HepG2 (cell line): ENCODE data around the gene PWP1. TPM values are rescaled to one million over a fixed set of nuclear protein-coding genes. Genes with fewer than 3 reads are reported as not detected.

Experiments used
- CAMTA2 ChIP-seq: sonication (generic); formaldehyde crosslinking; IDR thresholded peaks from 2 replicates; pipeline ENCODE4 v1.4.0; 2020; ENCODE audit warnings: mild to moderate bottlenecking, missing genetic modification reagents, borderline replicate concordance
- FOXP1 ChIP-seq, 2 experiments: fragments of 450-650 bp in 1 of 2; IDR thresholded peaks; 2 replicates each; pipeline ENCODE4 v1.6.1; 2017 to 2018; ENCODE audit warnings: antibody characterized with exemption in 1 of 2
- LCORL ChIP-seq, 2 experiments: fragments of 450-650 bp in 1 of 2; sonication (generic) in 1 of 2; formaldehyde crosslinking in 1 of 2; IDR thresholded peaks; 2 replicates each; pipeline versions ENCODE4 v1.5.0 to v1.6.1; 2017 to 2020; ENCODE audit warnings: antibody characterized with exemption in 1 of 2, missing genetic modification reagents in 1 of 2
- PHF5A ChIP-seq: IDR thresholded peaks from one replicate; pipeline ENCODE4 v1.6.1; 2018; ENCODE audit warnings: low read depth, missing genetic modification reagents; ENCODE audit not compliant: unreplicated experiment
- SKI ChIP-seq: fragments of 450-650 bp; IDR thresholded peaks from one replicate; pipeline ENCODE4 v1.6.1; 2018; ENCODE audit warnings: mild to moderate bottlenecking; ENCODE audit not compliant: partially characterized antibody
- ZNF160 ChIP-seq: sonication (generic); formaldehyde crosslinking; IDR thresholded peaks from 2 replicates; pipeline ENCODE4 v1.8.0; 2022; ENCODE audit warnings: mild to moderate bottlenecking, inconsistent platforms, missing genetic modification reagents
- ZNF839 ChIP-seq: sonication (generic); formaldehyde crosslinking; IDR thresholded peaks from 2 replicates; pipeline ENCODE4 v1.4.0; 2020; ENCODE audit warnings: missing genetic modification reagents, mild to moderate bottlenecking, borderline replicate concordance
- polyA plus RNA-seq, 8 experiments: library from polyadenylated mRNA; depleted of rRNA in 3 of 8; stranded (reverse) in 7 of 8; unstranded in 1 of 8; fragments of >200 nt; fragmentation: Illumina TruSeq in 4 of 8; extraction: Trizol in 4 of 8; gene quantifications; 2 replicates each; pipeline versions ENCODE4 v1.2.1 to v1.2.3, GENCODE V29; 2011 to 2016; ENCODE audit warnings: low read depth in 4 of 8, missing spikeins in 1 of 8, mixed read lengths in 1 of 8; ENCODE audit not compliant: insufficient read depth in 1 of 8
- total RNA-seq, 5 experiments: library from RNA; depleted of rRNA; stranded (reverse); fragments of >200 nt; fragmentation: Illumina TruSeq; extraction: Trizol; gene quantifications; 2 replicates each; pipeline ENCODE4 v1.2.3, GENCODE V29; 2016; ENCODE audit warnings: low read depth in 1 of 5
- TF ChIP-seq, protein P1 (sequence below): sonication (generic); formaldehyde crosslinking; IDR thresholded peaks from 2 replicates; pipeline ENCODE4 v1.4.0; 2020; ENCODE audit warnings: missing genetic modification reagents, mild to moderate bottlenecking, borderline replicate concordance
- TF ChIP-seq, protein P2 (sequence below), 2 experiments: sonication (generic) in 1 of 2; formaldehyde crosslinking in 1 of 2; IDR thresholded peaks; 2 replicates each; pipeline versions ENCODE4 v1.5.1 to v1.6.1; 2011 to 2020; ENCODE audit warnings: borderline replicate concordance in 1 of 2, low read depth in 1 of 2, low read length in 1 of 2, mild to moderate bottlenecking in 1 of 2, missing genetic modification reagents in 1 of 2, moderate library complexity in 1 of 2
- TF ChIP-seq, protein P3 (sequence below): sonication (generic); formaldehyde crosslinking; IDR thresholded peaks from 2 replicates; pipeline ENCODE4 v1.9.0; 2021; ENCODE audit warnings: missing genetic modification reagents, borderline replicate concordance
- TF ChIP-seq, protein P4 (sequence below): sonication (generic); formaldehyde crosslinking; IDR thresholded peaks from 2 replicates; pipeline ENCODE4 v1.4.0; 2020; ENCODE audit warnings: missing genetic modification reagents, borderline replicate concordance
- TF ChIP-seq, protein P5 (sequence below): sonication (generic); formaldehyde crosslinking; IDR thresholded peaks from 2 replicates; pipeline ENCODE4 v1.4.0; 2020; ENCODE audit warnings: missing genetic modification reagents

PWP1 gene
- total and polyA plus RNA-seq, 2 of the 13 experiments (the other 11 are each of a cell fraction or from before 2014, with no cell fraction given) = 65.9 to 70.2 TPM

DNA sequence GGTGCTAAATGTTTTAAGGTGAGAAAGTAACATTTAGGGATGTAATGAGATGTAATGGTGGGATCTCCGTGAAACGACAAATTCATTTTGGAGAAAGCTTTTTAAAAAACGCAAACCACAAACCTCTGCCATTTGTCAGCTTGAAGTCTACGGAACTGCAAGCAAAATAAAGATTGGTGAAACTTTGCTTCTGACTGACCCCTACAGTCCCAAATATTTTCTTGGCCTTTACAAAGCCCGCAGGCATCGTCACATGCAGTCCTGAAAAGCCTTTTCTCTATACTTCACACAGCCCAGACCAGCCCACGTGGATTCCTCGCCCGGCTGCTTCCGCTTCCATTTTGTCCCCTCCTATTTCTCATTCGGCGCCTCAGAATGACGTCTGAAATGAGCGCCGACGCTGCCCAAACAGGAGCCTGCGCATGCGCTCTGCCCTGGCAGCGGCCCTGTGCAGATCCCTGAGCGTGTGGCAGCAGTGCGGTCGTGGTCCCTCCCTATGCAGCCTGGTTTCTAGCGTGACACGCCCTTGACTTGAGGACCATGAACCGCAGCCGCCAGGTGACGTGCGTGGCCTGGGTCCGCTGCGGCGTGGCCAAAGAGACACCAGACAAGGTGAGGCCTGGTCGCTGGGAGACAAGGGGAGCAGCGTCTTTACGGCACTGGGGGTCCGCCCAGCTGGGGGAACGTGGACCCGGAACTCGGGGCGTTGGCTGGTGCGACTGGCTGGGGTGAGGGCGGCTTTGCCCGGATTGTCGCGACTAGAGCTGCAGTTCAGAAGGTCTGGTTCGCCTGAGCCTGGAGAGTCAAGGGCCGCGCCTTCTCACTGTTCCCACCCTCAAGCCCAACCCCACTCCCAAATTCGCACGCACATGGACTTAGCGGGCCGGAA, at the start of gene PWP1 (continued):
- TF ChIP-seq, protein P1, sequence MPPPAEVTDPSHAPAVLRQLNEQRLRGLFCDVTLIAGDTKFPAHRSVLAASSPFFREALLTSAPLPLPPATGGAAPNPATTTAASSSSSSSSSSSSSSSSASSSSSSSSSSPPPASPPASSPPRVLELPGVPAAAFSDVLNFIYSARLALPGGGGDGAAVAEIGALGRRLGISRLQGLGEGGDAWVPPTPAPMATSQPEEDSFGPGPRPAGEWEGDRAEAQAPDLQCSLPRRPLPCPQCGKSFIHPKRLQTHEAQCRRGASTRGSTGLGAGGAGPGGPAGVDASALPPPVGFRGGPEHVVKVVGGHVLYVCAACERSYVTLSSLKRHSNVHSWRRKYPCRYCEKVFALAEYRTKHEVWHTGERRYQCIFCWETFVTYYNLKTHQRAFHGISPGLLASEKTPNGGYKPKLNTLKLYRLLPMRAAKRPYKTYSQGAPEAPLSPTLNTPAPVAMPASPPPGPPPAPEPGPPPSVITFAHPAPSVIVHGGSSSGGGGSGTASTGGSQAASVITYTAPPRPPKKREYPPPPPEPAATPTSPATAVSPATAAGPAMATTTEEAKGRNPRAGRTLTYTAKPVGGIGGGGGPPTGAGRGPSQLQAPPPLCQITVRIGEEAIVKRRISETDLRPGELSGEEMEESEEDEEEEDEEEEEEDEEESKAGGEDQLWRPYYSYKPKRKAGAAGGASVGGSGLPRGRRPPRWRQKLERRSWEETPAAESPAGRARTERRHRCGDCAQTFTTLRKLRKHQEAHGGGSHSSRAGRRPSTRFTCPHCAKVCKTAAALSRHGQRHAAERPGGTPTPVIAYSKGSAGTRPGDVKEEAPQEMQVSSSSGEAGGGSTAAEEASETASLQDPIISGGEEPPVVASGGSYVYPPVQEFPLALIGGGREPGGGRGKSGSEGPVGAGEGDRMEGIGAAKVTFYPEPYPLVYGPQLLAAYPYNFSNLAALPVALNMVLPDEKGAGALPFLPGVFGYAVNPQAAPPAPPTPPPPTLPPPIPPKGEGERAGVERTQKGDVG (CRISPR knock-in tag) = no peak
- TF ChIP-seq CAMTA2 (CRISPR knock-in tag) (peak; percentile 50; the same call in 1 of the 2 replicates), ZNF839 (CRISPR knock-in tag) (no peak), ZNF160 (peak; percentile 60; the same call in 1 of the 2 replicates), FOXP1 (IDR thresholded peaks at IDR 0.05) (no peak), FOXP1 (CRISPR knock-in tag; IDR thresholded peaks at IDR 0.05) (peak; percentile 32; the same call in 1 of the 2 replicates), PHF5A (peak; percentile 66), LCORL (IDR thresholded peaks at IDR 0.05) (no peak), LCORL (CRISPR knock-in tag; IDR thresholded peaks at IDR 0.05) (peak; percentile 58), SKI (peak; percentile 64)
- TF ChIP-seq, protein P2, sequence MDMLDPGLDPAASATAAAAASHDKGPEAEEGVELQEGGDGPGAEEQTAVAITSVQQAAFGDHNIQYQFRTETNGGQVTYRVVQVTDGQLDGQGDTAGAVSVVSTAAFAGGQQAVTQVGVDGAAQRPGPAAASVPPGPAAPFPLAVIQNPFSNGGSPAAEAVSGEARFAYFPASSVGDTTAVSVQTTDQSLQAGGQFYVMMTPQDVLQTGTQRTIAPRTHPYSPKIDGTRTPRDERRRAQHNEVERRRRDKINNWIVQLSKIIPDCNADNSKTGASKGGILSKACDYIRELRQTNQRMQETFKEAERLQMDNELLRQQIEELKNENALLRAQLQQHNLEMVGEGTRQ (IDR thresholded peaks at IDR 0.05; ENCODE audit: low read depth, low read length) = no peak
- TF ChIP-seq, protein P2 (CRISPR knock-in tag; IDR thresholded peaks at IDR 0.05; ENCODE audit: borderline replicate concordance) = peak; percentile 62; the same call in 1 of the 2 replicates
- TF ChIP-seq, protein P3, sequence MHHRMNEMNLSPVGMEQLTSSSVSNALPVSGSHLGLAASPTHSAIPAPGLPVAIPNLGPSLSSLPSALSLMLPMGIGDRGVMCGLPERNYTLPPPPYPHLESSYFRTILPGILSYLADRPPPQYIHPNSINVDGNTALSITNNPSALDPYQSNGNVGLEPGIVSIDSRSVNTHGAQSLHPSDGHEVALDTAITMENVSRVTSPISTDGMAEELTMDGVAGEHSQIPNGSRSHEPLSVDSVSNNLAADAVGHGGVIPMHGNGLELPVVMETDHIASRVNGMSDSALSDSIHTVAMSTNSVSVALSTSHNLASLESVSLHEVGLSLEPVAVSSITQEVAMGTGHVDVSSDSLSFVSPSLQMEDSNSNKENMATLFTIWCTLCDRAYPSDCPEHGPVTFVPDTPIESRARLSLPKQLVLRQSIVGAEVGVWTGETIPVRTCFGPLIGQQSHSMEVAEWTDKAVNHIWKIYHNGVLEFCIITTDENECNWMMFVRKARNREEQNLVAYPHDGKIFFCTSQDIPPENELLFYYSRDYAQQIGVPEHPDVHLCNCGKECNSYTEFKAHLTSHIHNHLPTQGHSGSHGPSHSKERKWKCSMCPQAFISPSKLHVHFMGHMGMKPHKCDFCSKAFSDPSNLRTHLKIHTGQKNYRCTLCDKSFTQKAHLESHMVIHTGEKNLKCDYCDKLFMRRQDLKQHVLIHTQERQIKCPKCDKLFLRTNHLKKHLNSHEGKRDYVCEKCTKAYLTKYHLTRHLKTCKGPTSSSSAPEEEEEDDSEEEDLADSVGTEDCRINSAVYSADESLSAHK (CRISPR knock-in tag) = no peak
- TF ChIP-seq, protein P4, sequence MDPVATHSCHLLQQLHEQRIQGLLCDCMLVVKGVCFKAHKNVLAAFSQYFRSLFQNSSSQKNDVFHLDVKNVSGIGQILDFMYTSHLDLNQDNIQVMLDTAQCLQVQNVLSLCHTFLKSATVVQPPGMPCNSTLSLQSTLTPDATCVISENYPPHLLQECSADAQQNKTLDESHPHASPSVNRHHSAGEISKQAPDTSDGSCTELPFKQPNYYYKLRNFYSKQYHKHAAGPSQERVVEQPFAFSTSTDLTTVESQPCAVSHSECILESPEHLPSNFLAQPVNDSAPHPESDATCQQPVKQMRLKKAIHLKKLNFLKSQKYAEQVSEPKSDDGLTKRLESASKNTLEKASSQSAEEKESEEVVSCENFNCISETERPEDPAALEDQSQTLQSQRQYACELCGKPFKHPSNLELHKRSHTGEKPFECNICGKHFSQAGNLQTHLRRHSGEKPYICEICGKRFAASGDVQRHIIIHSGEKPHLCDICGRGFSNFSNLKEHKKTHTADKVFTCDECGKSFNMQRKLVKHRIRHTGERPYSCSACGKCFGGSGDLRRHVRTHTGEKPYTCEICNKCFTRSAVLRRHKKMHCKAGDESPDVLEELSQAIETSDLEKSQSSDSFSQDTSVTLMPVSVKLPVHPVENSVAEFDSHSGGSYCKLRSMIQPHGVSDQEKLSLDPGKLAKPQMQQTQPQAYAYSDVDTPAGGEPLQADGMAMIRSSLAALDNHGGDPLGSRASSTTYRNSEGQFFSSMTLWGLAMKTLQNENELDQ = peak; percentile 50; the same call in 1 of the 2 replicates
- TF ChIP-seq, protein P5, sequence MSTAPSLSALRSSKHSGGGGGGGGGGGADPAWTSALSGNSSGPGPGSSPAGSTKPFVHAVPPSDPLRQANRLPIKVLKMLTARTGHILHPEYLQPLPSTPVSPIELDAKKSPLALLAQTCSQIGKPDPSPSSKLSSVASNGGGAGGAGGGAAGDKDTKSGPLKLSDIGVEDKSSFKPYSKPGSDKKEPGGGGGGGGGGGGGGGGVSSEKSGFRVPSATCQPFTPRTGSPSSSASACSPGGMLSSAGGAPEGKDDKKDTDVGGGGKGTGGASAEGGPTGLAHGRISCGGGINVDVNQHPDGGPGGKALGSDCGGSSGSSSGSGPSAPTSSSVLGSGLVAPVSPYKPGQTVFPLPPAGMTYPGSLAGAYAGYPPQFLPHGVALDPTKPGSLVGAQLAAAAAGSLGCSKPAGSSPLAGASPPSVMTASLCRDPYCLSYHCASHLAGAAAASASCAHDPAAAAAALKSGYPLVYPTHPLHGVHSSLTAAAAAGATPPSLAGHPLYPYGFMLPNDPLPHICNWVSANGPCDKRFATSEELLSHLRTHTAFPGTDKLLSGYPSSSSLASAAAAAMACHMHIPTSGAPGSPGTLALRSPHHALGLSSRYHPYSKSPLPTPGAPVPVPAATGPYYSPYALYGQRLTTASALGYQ (CRISPR knock-in tag) = 0 out of 2 replicates have a peak, but pooled peaks have one; percentile 35
